OCI-LY1 (cell line): ENCODE data around the gene GUK1.

Experiments
- H2AFZ ChIP-seq: fragments of 200-600 bp; sonication (generic), shearing (Covaris generic); 2 replicates; pipeline ENCODE4 v1.6.0; 2014; ENCODE audit warnings: antibody characterized with exemption, mild to moderate bottlenecking, low read length
- H3F3A ChIP-seq: fragments of 200-600 bp; sonication (generic), shearing (Covaris generic); 2 replicates; pipeline ENCODE4 v1.6.0; 2014; ENCODE audit warnings: mild to moderate bottlenecking, antibody characterized with exemption, low read length, moderate library complexity; ENCODE audit not compliant: insufficient read depth
- H3K27ac ChIP-seq: fragments of 200-600 bp; sonication (generic); 2 replicates; pipeline ENCODE4 v1.5.1; 2014; ENCODE audit warnings: low read length, mixed run types, mild to moderate bottlenecking, low read depth; ENCODE audit not compliant: poor library complexity, severe bottlenecking
- H3K27me3 ChIP-seq: fragments of 200-600 bp; sonication (generic); 2 replicates; pipeline ENCODE4 v1.6.0; 2014; ENCODE audit warnings: antibody characterized with exemption, mild to moderate bottlenecking, low read length, moderate library complexity; ENCODE audit not compliant: insufficient read depth
- H3K36me3 ChIP-seq: fragments of 200-600 bp; sonication (generic); 2 replicates; pipeline ENCODE4 v1.6.1; 2014; ENCODE audit warnings: mild to moderate bottlenecking, antibody characterized with exemption, low read length, moderate library complexity, mixed read lengths; ENCODE audit not compliant: insufficient read depth
- H3K4me1 ChIP-seq: fragments of 200-600 bp; sonication (generic); 2 replicates; pipeline ENCODE4 v1.5.1; 2014; ENCODE audit warnings: mild to moderate bottlenecking, low read length, moderate library complexity; ENCODE audit not compliant: insufficient read depth, severe bottlenecking
- H3K4me2 ChIP-seq: fragments of 200-600 bp; sonication (generic), shearing (Covaris generic); 2 replicates; pipeline ENCODE4 v1.6.1; 2014; ENCODE audit warnings: low read length
- H3K4me3 ChIP-seq: fragments of 200-600 bp; sonication (generic); 2 replicates; pipeline ENCODE4 v1.5.1; 2014; ENCODE audit warnings: low read length, low read depth, mild to moderate bottlenecking, mixed read lengths; ENCODE audit not compliant: poor library complexity, severe bottlenecking
- H3K79me2 ChIP-seq: fragments of 200-600 bp; shearing (Covaris generic); 2 replicates; pipeline ENCODE4 v1.6.1; 2016; ENCODE audit warnings: mixed run types, low read length, mixed read lengths; ENCODE audit not compliant: insufficient read depth
- H3K9ac ChIP-seq: fragments of 200-600 bp; sonication (generic), shearing (Covaris generic); 2 replicates; pipeline ENCODE4 v1.6.1; 2014; ENCODE audit warnings: mild to moderate bottlenecking, low read length, mixed read lengths
- H3K9me2 ChIP-seq: fragments of 200-600 bp; sonication (generic), shearing (Covaris generic); 2 replicates; pipeline ENCODE4 v1.6.1; 2014; ENCODE audit warnings: low read depth, mild to moderate bottlenecking, low read length, mixed read lengths
- H3K9me3 ChIP-seq: fragments of 200-600 bp; shearing (Covaris generic); 2 replicates; pipeline ENCODE4 v1.6.1; 2014; ENCODE audit warnings: low read length, mixed read lengths
- H4K20me1 ChIP-seq: fragments of 200-600 bp; sonication (generic), shearing (Covaris generic); 2 replicates; pipeline ENCODE4 v1.6.0; 2016; ENCODE audit warnings: mild to moderate bottlenecking, low read length; ENCODE audit not compliant: insufficient read depth
- CTCF ChIP-seq: fragments of 200-600 bp; sonication (generic), shearing (Covaris generic); IDR thresholded peaks from 2 replicates; pipeline ENCODE4 v1.5.1; 2017; ENCODE audit warnings: mild to moderate bottlenecking, antibody characterized with exemption, low read length, moderate library complexity, mixed read lengths
- EZH2 ChIP-seq: fragments of 200-600 bp; sonication (generic), shearing (Covaris generic); IDR thresholded peaks from 2 replicates; pipeline ENCODE4 v1.8.0; 2017; ENCODE audit warnings: borderline replicate concordance, mixed run types, mild to moderate bottlenecking, antibody characterized with exemption, low read length, moderate library complexity, mixed read lengths

The GUK1 gene

GRCh38 chr1:228178737-228179684 is 38.9 kb downstream of the GUK1 start:
- Histone ChIP-seq H3K4me3 (no peak overlapping the region), H3K4me2 (no peak overlapping the region), H3F3A (no peaks in the 10 kb centered on the region), H2AFZ (no peak overlapping the region), H3K9me2 (no peaks in the 10 kb centered on the region), H4K20me1 (no peaks in the 10 kb centered on the region), H3K9ac (no peak overlapping the region), H3K27ac (no peak overlapping the region), H3K4me1 (no peaks in the 10 kb centered on the region), H3K36me3 (no peaks in the 10 kb centered on the region), H3K9me3 (no peaks in the 10 kb centered on the region), H3K27me3 (no peaks in the 10 kb centered on the region), H3K79me2 (no peaks in the 10 kb centered on the region)
- TF ChIP-seq CTCF (no peak), EZH2 (no peak)

GRCh38 chr1:228180271-228180958 is 40.3 kb downstream of the GUK1 start:
- Histone ChIP-seq H3K4me2 (no peak overlapping the region), H3K79me2 (no peaks in the 10 kb centered on the region), H2AFZ (no peak overlapping the region), H3K4me3 (no peak overlapping the region), H3K36me3 (no peaks in the 10 kb centered on the region), H3K4me1 (no peaks in the 10 kb centered on the region), H3K27me3 (no peaks in the 10 kb centered on the region), H3K9ac (no peak overlapping the region), H4K20me1 (no peaks in the 10 kb centered on the region), H3K9me3 (no peaks in the 10 kb centered on the region), H3F3A (no peaks in the 10 kb centered on the region), H3K27ac (no peak overlapping the region), H3K9me2 (no peaks in the 10 kb centered on the region)
- TF ChIP-seq CTCF (peak; percentile 45), EZH2 (no peak)

GRCh38 chr1:228180959-228181644 is 41.0 kb downstream of the GUK1 start:
- H3K36me3 ChIP-seq: no peaks in the 10 kb centered on the region
- H2AFZ ChIP-seq: no peak overlapping the region
- H4K20me1 ChIP-seq: no peaks in the 10 kb centered on the region
- no peak overlapping the region for H3K4me3 ChIP-seq
- no peaks in the 10 kb centered on the region for H3K9me3 ChIP-seq
- H3F3A ChIP-seq: no peaks in the 10 kb centered on the region
- H3K27ac ChIP-seq: no peak overlapping the region
- H3K4me1 ChIP-seq: no peaks in the 10 kb centered on the region
- H3K79me2 ChIP-seq: no peaks in the 10 kb centered on the region
- H3K9ac ChIP-seq: no peak overlapping the region
- no peaks in the 10 kb centered on the region for H3K27me3 ChIP-seq
- TF ChIP-seq EZH2 (no peak), CTCF (no peak)
- no peaks in the 10 kb centered on the region for H3K9me2 ChIP-seq
- no peak overlapping the region for H3K4me2 ChIP-seq
